HepG2 (cell line): ENCODE data around the gene NNAT. TPM values are rescaled to one million over a fixed set of nuclear protein-coding genes. Genes with fewer than 3 reads are reported as not detected.
A peak's percentile ranks its signal among the peaks of the same experiment; 100 is the strongest.

Experiments used
- ATAC-seq: fragments of 200-7000 bp; cut with Tn5 transposase; 3 replicates; pipeline ENCODE4 v1.9.1; 2020; ENCODE audit warnings: mild to moderate bottlenecking, moderate library complexity
- BruUV-seq: library from RNA; stranded (reverse); fragments of 400-500 nt; replicated peaks from 2 replicates; lab custom pipeline; 2021; lab: Mats Ljungman, UMichigan
- CTCF ChIA-PET: fragments of 300-600 bp; formaldehyde crosslinking; extraction: SDS; loops from one replicate; lab custom pipeline; 2021; ENCODE audit warnings: low total read pairs, inconsistent platforms, low intra/inter-chr PET ratio; lab: Yijun Ruan, JAX
- POLR2A ChIA-PET: fragments of 350-600 bp; sonication (Branson Sonifier 250); formaldehyde crosslinking; loops from one replicate; lab custom pipeline; 2020; ENCODE audit warnings: antibody characterized with exemption, inconsistent platforms; lab: Yijun Ruan, JAX
- DNase-seq: peaks from one replicate; pipeline ENCODE4 v3.0.0-alpha.2; 2015; ENCODE audit warnings: low spot score
- FAIRE-seq: peaks from 3 replicates; lab custom pipeline; 2011; peaks lifted over from hg19 to GRCh38; lab: Jason Lieb, UNC
- H2AFZ ChIP-seq: one replicate; pipeline ENCODE4 v1.6.1; 2011; ENCODE audit warnings: low read length, inconsistent platforms
- H3K27ac ChIP-seq: fragments of 300-600 bp; 3 replicates; pipeline ENCODE4 v1.8.0; 2011; ENCODE audit warnings: mixed run types, mild to moderate bottlenecking, mixed read lengths, low read length, inconsistent platforms; ENCODE audit not compliant: insufficient read depth; ENCODE audit errors: extremely low read length
- H3K27me3 ChIP-seq, 2 experiments: fragments of 200-600 bp in 1 of 2; 2 replicates in 1 of 2; 3 replicates in 1 of 2; pipeline versions ENCODE4 v1.6.0 to v1.8.0; 2011; ENCODE audit warnings: low read length in 2 of 2, mild to moderate bottlenecking in 2 of 2, moderate library complexity in 2 of 2, inconsistent platforms in 1 of 2; ENCODE audit not compliant: insufficient read depth in 2 of 2, control insufficient read depth in 1 of 2
- H3K36me3 ChIP-seq, 2 experiments: fragments of 200-600 bp in 1 of 2; replicated peaks in 1 of 2; 2 replicates in 1 of 2; 3 replicates in 1 of 2; pipeline versions ENCODE4 v1.5.1 to v1.8.0; 2011; ENCODE audit warnings: low read length in 2 of 2, inconsistent platforms in 1 of 2; ENCODE audit not compliant: insufficient read depth in 2 of 2, control insufficient read depth in 1 of 2
- H3K4me1 ChIP-seq: 2 replicates; pipeline ENCODE4 v1.5.1; 2012; ENCODE audit warnings: low read length, inconsistent platforms; ENCODE audit not compliant: insufficient read depth
- H3K4me2 ChIP-seq: 2 replicates; pipeline ENCODE4 v1.6.0; 2011; ENCODE audit warnings: low read depth, low read length, inconsistent platforms
- H3K4me3 ChIP-seq, 3 experiments: fragments of 200-600 bp in 1 of 3; sonication (generic), shearing (Covaris generic) in 1 of 3; replicated peaks in 1 of 3; 2 replicates each; pipeline ENCODE4 v1.5.1; 2011 to 2016; ENCODE audit warnings: low read length in 3 of 3, inconsistent platforms in 2 of 3, low read depth in 2 of 3, mild to moderate bottlenecking in 2 of 3, control low read depth in 1 of 3, mixed read lengths in 1 of 3; ENCODE audit not compliant: insufficient read depth in 1 of 3
- H3K79me2 ChIP-seq: one replicate; pipeline ENCODE4 v1.6.1; 2011; ENCODE audit warnings: low read length, inconsistent platforms; ENCODE audit not compliant: insufficient read depth
- H3K9ac ChIP-seq: 2 replicates; pipeline ENCODE4 v1.6.0; 2011; ENCODE audit warnings: mild to moderate bottlenecking, low read depth, low read length, inconsistent platforms; ENCODE audit not compliant: insufficient read depth
- H3K9me3 ChIP-seq: 2 replicates; pipeline ENCODE4 v1.5.1; 2012; ENCODE audit warnings: mild to moderate bottlenecking, low read length
- H4K20me1 ChIP-seq: 2 replicates; pipeline ENCODE4 v1.6.0; 2011; ENCODE audit warnings: inconsistent platforms, mild to moderate bottlenecking, low read length, moderate library complexity; ENCODE audit not compliant: insufficient read depth
- EED ChIP-seq: sonication (generic); formaldehyde crosslinking; IDR thresholded peaks from 2 replicates; pipeline ENCODE4 v1.5.0; 2020; ENCODE audit warnings: mild to moderate bottlenecking, missing genetic modification reagents
- IKZF4 ChIP-seq: sonication (generic); formaldehyde crosslinking; IDR thresholded peaks from 2 replicates; pipeline ENCODE4 v1.5.1; 2020; ENCODE audit warnings: borderline replicate concordance, mild to moderate bottlenecking, low read depth, missing genetic modification reagents; ENCODE audit errors: not compliant biosample characterization
- NFKBIZ ChIP-seq: IDR thresholded peaks from 2 replicates; pipeline ENCODE4 v1.6.1; 2018; ENCODE audit warnings: missing genetic modification reagents, missing compliant biosample characterization
- PHF5A ChIP-seq: IDR thresholded peaks from one replicate; pipeline ENCODE4 v1.6.1; 2018; ENCODE audit warnings: low read depth, missing genetic modification reagents; ENCODE audit not compliant: unreplicated experiment
- PHF8 ChIP-seq: sonication (generic); formaldehyde crosslinking; IDR thresholded peaks from 2 replicates; pipeline ENCODE4 v1.5.0; 2020; ENCODE audit warnings: missing genetic modification reagents
- RBM39 ChIP-seq: fragments of 200-400 bp; formaldehyde crosslinking; IDR thresholded peaks from one replicate; pipeline ENCODE4 v1.6.1; 2018; ENCODE audit warnings: antibody characterized with exemption, mild to moderate bottlenecking, low read depth, low read length; ENCODE audit not compliant: poor library complexity, severe bottlenecking
- TGIF2 ChIP-seq: IDR thresholded peaks from 2 replicates; pipeline ENCODE4 v1.6.1; 2016; ENCODE audit warnings: control low read depth, missing compliant biosample characterization
- ZC3H13 ChIP-seq: sonication (generic); formaldehyde crosslinking; IDR thresholded peaks from 2 replicates; pipeline ENCODE4 v1.8.1; 2023; ENCODE audit warnings: mild to moderate bottlenecking, missing genetic modification reagents, moderate library complexity
- ZEB1 ChIP-seq: IDR thresholded peaks from 2 replicates; pipeline ENCODE4 v1.6.1; 2012; ENCODE audit warnings: mild to moderate bottlenecking, low read depth, inconsistent platforms; ENCODE audit not compliant: insufficient replicate concordance
- ZNF264 ChIP-seq: sonication (generic); formaldehyde crosslinking; IDR thresholded peaks from 2 replicates; pipeline ENCODE4 v1.4.0; 2020; ENCODE audit warnings: missing genetic modification reagents
- ZNF577 ChIP-seq: sonication (generic); formaldehyde crosslinking; IDR thresholded peaks from 2 replicates; pipeline ENCODE4 v1.4.0; 2020; ENCODE audit warnings: mild to moderate bottlenecking, low read depth, missing genetic modification reagents, borderline replicate concordance
- ZNF678 ChIP-seq: sonication (generic); formaldehyde crosslinking; IDR thresholded peaks from 2 replicates; pipeline ENCODE4 v1.4.0; 2020; ENCODE audit warnings: mild to moderate bottlenecking, missing genetic modification reagents
- ZNF724P ChIP-seq: sonication (generic); formaldehyde crosslinking; IDR thresholded peaks from 2 replicates; pipeline ENCODE4 v1.8.0; 2022; ENCODE audit warnings: missing genetic modification reagents, borderline replicate concordance
- ZSCAN22 ChIP-seq: sonication (generic); formaldehyde crosslinking; IDR thresholded peaks from 2 replicates; pipeline ENCODE4 v1.4.0; 2020; ENCODE audit warnings: mild to moderate bottlenecking, missing genetic modification reagents
- WGBS: methylation state at CpG from one replicate; pipeline ENCODE4 v1.1.6; 2017; ENCODE audit warnings: low lambda C conversion rate; 5-methylcytosine and 5-hydroxymethylcytosine counted together
- in situ Hi-C: cut with HindIII; loops from 2 replicates; pipeline ENCODE4 v1.10.0; 2017; ENCODE audit warnings: low pct_unique_long_range_greater_than_20kb; ENCODE audit not compliant: extremely low pct_ligation_motif_present
- intact Hi-C: fragments of 100-400 bp; cut with micrococcal nuclease; formaldehyde crosslinking; loops from one replicate; pipeline ENCODE4 v1.10.0; 2022; ENCODE audit not compliant: unreplicated experiment
- polyA plus RNA-seq, 8 experiments: library from polyadenylated mRNA; depleted of rRNA in 3 of 8; stranded (reverse) in 7 of 8; unstranded in 1 of 8; fragments of >200 nt; fragmentation: Illumina TruSeq in 4 of 8; extraction: Trizol in 4 of 8; gene quantifications; 2 replicates each; pipeline versions ENCODE4 v1.2.1 to v1.2.3, GENCODE V29; 2011 to 2016; ENCODE audit warnings: low read depth in 4 of 8, missing spikeins in 1 of 8, mixed read lengths in 1 of 8; ENCODE audit not compliant: insufficient read depth in 1 of 8
- total RNA-seq, 5 experiments: library from RNA; depleted of rRNA; stranded (reverse); fragments of >200 nt; fragmentation: Illumina TruSeq; extraction: Trizol; gene quantifications; 2 replicates each; pipeline ENCODE4 v1.2.3, GENCODE V29; 2016; ENCODE audit warnings: low read depth in 1 of 5
- TF ChIP-seq, protein P1 (sequence below): sonication (generic); formaldehyde crosslinking; IDR thresholded peaks from 2 replicates; pipeline ENCODE4 v1.8.0; 2022; ENCODE audit warnings: mild to moderate bottlenecking, missing genetic modification reagents, moderate library complexity
- TF ChIP-seq, protein P2 (sequence below): sonication (generic); formaldehyde crosslinking; IDR thresholded peaks from 2 replicates; pipeline ENCODE4 v1.8.0; 2023; ENCODE audit warnings: mild to moderate bottlenecking, missing genetic modification reagents
- TF ChIP-seq, protein P3 (sequence below): sonication (generic); formaldehyde crosslinking; IDR thresholded peaks from 2 replicates; pipeline ENCODE4 v1.5.0; 2020; ENCODE audit warnings: missing genetic modification reagents

The NNAT gene
- total and polyA plus RNA-seq, 2 of the 13 experiments (the other 11 are each of a cell fraction or from before 2014, with no cell fraction given): not detected

DNA sequence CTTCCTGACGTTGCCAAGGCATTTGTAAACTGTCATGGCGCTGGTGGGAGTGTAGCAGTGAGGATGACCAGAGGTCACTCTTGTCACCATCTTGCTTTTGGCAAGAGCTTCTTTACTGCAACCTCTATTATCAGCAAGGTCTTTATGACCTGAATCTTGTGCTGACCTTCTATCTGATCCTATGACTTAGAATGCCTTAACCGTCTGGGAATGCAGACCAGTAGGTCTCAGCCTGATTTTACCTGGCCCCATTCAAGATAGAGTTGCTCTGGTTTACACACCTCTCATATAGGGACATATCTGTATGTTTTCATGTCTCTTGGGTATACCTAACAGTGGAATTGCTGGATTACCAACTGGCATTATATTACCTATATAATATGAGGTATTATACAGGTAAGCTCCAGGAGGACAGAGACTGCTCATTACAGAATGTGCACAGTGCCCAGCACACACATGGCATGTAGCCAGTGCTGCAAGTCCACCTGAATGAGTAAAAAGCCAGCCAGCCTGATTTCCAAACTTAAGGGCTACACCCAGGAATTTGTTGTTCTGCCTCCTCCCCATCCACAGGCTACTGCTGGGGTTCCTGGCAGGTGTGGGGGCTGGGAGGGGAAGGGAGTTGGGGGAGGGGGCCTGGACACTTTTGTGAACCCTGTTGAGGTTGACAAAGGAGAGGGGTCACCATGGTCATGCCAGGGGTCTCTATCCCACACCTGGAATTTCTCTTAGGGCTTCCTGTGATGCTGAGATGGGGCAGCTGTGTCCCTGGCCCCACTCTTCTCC is 41.8 kb downstream of the NNAT start (continued):
- TF ChIP-seq, protein P1, sequence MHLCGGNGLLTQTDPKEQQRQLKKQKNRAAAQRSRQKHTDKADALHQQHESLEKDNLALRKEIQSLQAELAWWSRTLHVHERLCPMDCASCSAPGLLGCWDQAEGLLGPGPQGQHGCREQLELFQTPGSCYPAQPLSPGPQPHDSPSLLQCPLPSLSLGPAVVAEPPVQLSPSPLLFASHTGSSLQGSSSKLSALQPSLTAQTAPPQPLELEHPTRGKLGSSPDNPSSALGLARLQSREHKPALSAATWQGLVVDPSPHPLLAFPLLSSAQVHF (CRISPR knock-in tag): no peak
- TF ChIP-seq, all 625 proteins: peak for 0

DNA sequence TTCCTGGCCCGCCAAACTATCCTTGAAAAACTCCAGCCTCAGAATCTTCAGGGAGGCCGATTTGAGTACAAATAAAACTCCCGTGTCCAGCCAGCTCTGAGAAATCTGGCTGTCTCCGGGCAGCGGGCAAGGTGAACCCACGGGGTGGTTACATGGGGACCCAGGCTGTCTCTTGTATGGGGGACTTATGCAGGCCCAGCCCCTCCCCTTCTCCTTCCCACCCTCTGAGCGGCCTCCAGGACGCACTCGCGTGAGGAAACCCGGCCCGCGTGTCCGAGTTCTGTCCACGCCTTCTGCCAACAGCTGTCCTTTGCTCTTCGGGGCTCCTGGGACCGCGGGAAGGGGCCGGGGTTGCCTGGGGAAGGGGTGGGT is 43.0 kb downstream of the NNAT start:
- H4K20me1 ChIP-seq: no peaks in the 10 kb centered on the region
- POLR2A ChIA-PET: no interaction called here
- H3K4me3 ChIP-seq: peak overlapping the region in 2 of 3 experiments; percentile 12 to 50; a peak in 2 of 6 replicates
- peaks cover 6 to 61% of the 10 kb centered on the region in 2 experiments; a peak in 4 of 5 replicates for H3K27me3 ChIP-seq
- H3K4me2 ChIP-seq: peak overlapping the region; percentile 70
- no peaks in the 10 kb centered on the region for H3K79me2 ChIP-seq
- BruUV-seq: no TSS peak
- H3K27ac ChIP-seq: no peak overlapping the region
- intact Hi-C loops (loop anchor here (10.0 kb wide), 1 partner anchor 331 kb away; no protein-coding TSS in a partner anchor), in situ Hi-C loops (loop anchor here (25.0 kb wide), 1 partner anchor 648 kb away; no protein-coding TSS in a partner anchor)
- 8% methylated on average over 19 of the region's 19 CpGs for WGBS
- peaks cover 33% of the 10 kb centered on the region for H3K4me1 ChIP-seq
- CTCF ChIA-PET: interaction anchor here (0.9 to 2.4 kb wide), 3 partner anchors 194 to 429 kb away, joined by 3 to 13 read pairs (median 4); partner anchors contain the start of gene VSTM2L
- FAIRE-seq (no peak), DNase-seq (no peak), ATAC-seq (peak; percentile 49)
- H3K9me3 ChIP-seq: no peaks in the 10 kb centered on the region
- H2AFZ ChIP-seq: no peak overlapping the region
- H3K9ac ChIP-seq: no peak overlapping the region
- no peaks in the 10 kb centered on the region for H3K36me3 ChIP-seq
- TF ChIP-seq EED (CRISPR knock-in tag) (peak; percentile 77; the same call in 1 of the 2 replicates), ZEB1 (no peak), NFKBIZ (CRISPR knock-in tag) (no peak), ZNF577 (CRISPR knock-in tag) (no peak), PHF8 (CRISPR knock-in tag) (no peak), IKZF4 (CRISPR knock-in tag) (peak; percentile 32), ZNF678 (CRISPR knock-in tag) (no peak), PHF5A (no peak), ZC3H13 (CRISPR knock-in tag) (no peak), TGIF2 (CRISPR knock-in tag) (no peak), ZNF264 (CRISPR knock-in tag) (no peak), ZSCAN22 (CRISPR knock-in tag) (no peak), ZNF724P (CRISPR knock-in tag) (no peak), RBM39 (no peak)
- TF ChIP-seq, protein P2, sequence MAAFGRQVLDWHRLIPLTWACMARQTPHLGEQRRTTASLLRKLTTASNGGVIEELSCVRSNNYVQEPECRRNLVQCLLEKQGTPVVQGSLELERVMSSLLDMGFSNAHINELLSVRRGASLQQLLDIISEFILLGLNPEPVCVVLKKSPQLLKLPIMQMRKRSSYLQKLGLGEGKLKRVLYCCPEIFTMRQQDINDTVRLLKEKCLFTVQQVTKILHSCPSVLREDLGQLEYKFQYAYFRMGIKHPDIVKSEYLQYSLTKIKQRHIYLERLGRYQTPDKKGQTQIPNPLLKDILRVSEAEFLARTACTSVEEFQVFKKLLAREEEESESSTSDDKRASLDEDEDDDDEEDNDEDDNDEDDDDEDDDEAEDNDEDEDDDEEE: no peak
- TF ChIP-seq, protein P3, sequence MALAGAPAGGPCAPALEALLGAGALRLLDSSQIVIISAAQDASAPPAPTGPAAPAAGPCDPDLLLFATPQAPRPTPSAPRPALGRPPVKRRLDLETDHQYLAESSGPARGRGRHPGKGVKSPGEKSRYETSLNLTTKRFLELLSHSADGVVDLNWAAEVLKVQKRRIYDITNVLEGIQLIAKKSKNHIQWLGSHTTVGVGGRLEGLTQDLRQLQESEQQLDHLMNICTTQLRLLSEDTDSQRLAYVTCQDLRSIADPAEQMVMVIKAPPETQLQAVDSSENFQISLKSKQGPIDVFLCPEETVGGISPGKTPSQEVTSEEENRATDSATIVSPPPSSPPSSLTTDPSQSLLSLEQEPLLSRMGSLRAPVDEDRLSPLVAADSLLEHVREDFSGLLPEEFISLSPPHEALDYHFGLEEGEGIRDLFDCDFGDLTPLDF (CRISPR knock-in tag): no peak
